IMR-90 (cell line): ENCODE measurements around the gene TMEM247.

ENCODE experiments used
- BHLHE40 ChIP-seq: fragments of 150-350 bp; IDR thresholded peaks from 2 replicates; pipeline ENCODE4 v1.6.1; 2016; ENCODE audit warnings: mild to moderate bottlenecking, low read depth, low read length
- CEBPB ChIP-seq: IDR thresholded peaks from 2 replicates; pipeline ENCODE4 v1.6.1; 2012; ENCODE audit warnings: low read depth, low read length, improper control_type of control experiment
- ELK1 ChIP-seq: fragments of 150-350 bp; IDR thresholded peaks from 2 replicates; pipeline ENCODE4 v1.6.1; 2016; ENCODE audit warnings: low read depth, mild to moderate bottlenecking, low read length, moderate library complexity, borderline replicate concordance
- FOS ChIP-seq: fragments of 150-350 bp; IDR thresholded peaks from 2 replicates; pipeline ENCODE4 v1.6.1; 2016; ENCODE audit warnings: low read depth, low read length
- MAFK ChIP-seq: IDR thresholded peaks from 2 replicates; pipeline ENCODE4 v1.6.1; 2012; ENCODE audit warnings: low read depth, low read length, improper control_type of control experiment
- MXI1 ChIP-seq: IDR thresholded peaks from 2 replicates; pipeline ENCODE4 v1.6.1; 2012; ENCODE audit warnings: low read depth, mild to moderate bottlenecking, low read length, moderate library complexity, borderline replicate concordance
- NFE2L2 ChIP-seq: fragments of 150-350 bp; IDR thresholded peaks from 2 replicates; pipeline ENCODE4 v1.6.1; 2016; ENCODE audit warnings: low read depth, mild to moderate bottlenecking, low read length
- POLR2A ChIP-seq: IDR thresholded peaks from 2 replicates; pipeline ENCODE4 v1.6.1; 2012; ENCODE audit warnings: mild to moderate bottlenecking, low read depth, low read length
- RAD21 ChIP-seq: IDR thresholded peaks from 2 replicates; pipeline ENCODE4 v1.6.1; 2012; ENCODE audit warnings: low read length, improper control_type of control experiment
- RCOR1 ChIP-seq: IDR thresholded peaks from 2 replicates; pipeline ENCODE4 v1.6.1; 2012; ENCODE audit warnings: mild to moderate bottlenecking, low read length, improper control_type of control experiment; ENCODE audit not compliant: insufficient replicate concordance
- SMC3 ChIP-seq: fragments of 150-350 bp; IDR thresholded peaks from 2 replicates; pipeline ENCODE4 v1.6.1; 2016; ENCODE audit warnings: low read depth, mild to moderate bottlenecking, antibody characterized with exemption, low read length, moderate library complexity
- TF ChIP-seq, protein P1 (sequence below): conservative IDR thresholded peaks from 2 replicates; pipeline ENCODE4 v1.5.1; 2012; ENCODE audit warnings: mild to moderate bottlenecking, low read depth, low read length, improper control_type of control experiment
- TF ChIP-seq, protein P2 (sequence below): fragments of 150-350 bp; IDR thresholded peaks from 2 replicates; pipeline ENCODE4 v1.6.1; 2017; ENCODE audit warnings: mild to moderate bottlenecking, antibody characterized with exemption, low read length, low read depth

GRCh38 chr2:46519265-46519664 is 39.9 kb downstream of the TMEM247 start:
- TF ChIP-seq, protein P1, sequence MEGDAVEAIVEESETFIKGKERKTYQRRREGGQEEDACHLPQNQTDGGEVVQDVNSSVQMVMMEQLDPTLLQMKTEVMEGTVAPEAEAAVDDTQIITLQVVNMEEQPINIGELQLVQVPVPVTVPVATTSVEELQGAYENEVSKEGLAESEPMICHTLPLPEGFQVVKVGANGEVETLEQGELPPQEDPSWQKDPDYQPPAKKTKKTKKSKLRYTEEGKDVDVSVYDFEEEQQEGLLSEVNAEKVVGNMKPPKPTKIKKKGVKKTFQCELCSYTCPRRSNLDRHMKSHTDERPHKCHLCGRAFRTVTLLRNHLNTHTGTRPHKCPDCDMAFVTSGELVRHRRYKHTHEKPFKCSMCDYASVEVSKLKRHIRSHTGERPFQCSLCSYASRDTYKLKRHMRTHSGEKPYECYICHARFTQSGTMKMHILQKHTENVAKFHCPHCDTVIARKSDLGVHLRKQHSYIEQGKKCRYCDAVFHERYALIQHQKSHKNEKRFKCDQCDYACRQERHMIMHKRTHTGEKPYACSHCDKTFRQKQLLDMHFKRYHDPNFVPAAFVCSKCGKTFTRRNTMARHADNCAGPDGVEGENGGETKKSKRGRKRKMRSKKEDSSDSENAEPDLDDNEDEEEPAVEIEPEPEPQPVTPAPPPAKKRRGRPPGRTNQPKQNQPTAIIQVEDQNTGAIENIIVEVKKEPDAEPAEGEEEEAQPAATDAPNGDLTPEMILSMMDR, result no peak
- no peak for TF ChIP-seq POLR2A
- no peak for TF ChIP-seq RAD21
- no peak for TF ChIP-seq FOS
- no peak for TF ChIP-seq ELK1
- TF ChIP-seq CEBPB, result no peak
- TF ChIP-seq, protein P2, sequence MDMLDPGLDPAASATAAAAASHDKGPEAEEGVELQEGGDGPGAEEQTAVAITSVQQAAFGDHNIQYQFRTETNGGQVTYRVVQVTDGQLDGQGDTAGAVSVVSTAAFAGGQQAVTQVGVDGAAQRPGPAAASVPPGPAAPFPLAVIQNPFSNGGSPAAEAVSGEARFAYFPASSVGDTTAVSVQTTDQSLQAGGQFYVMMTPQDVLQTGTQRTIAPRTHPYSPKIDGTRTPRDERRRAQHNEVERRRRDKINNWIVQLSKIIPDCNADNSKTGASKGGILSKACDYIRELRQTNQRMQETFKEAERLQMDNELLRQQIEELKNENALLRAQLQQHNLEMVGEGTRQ, result no peak
- TF ChIP-seq SMC3, result no peak
- no peak for TF ChIP-seq BHLHE40
- no peak for TF ChIP-seq NFE2L2
- TF ChIP-seq RCOR1, result no peak
- TF ChIP-seq MAFK, result no peak
- TF ChIP-seq MXI1, result no peak
